ENCODE data around the gene CELF4. TPM values are rescaled to one million over a fixed set of nuclear protein-coding genes. Genes with fewer than 3 reads are reported as not detected.

The CELF4 gene
- total and polyA plus RNA-seq, 10 of the 15 experiments (the other 5 are each of a cell fraction or from before 2014, with no cell fraction given) = 0.03 to 0.32 TPM; not detected in 8

DNA sequence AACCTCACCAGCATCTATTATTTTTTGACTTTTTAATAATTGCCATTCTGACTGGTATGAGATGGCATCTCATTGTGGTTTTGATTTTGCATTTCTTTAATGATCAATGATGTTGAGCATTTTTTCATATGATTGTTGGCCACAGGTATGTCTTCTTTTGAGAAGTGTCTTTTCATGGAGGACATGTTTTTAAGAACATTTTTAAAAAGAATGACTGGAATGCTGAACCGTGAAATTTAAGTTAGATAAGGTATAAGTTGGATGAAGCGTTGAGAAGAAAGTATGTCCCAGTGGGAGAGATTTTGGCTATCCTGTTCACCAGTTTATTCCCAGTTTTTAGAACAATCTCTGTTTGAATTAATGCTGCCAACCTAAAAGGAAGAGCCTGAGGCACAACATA lies 365.9 kb downstream of the CELF4 start:
- ChIA-PET SMC1A (ENCODE audit: uncharacterized antibody, unreplicated experiment) (no interaction called here), RAD21 (ENCODE audit: unreplicated experiment) (no interaction called here), POLR2A (no interaction called here), CTCF (no interaction called here)
- in situ Hi-C loops (cut with MboI) = no loop called here
- no peaks in the 10 kb centered on the region; the same call in 2 of the 3 replicates for H3K9me3 ChIP-seq (replicated peaks; ENCODE audit: control insufficient read depth, insufficient read depth, low read length)
- H3K27me3 ChIP-seq (replicated peaks in 1 of 2; ENCODE audit: control insufficient read depth in 2 of 2, insufficient read depth in 2 of 2, low read length in 1 of 2) = no peaks in the 10 kb centered on the region
- no peaks in the 10 kb centered on the region for H3K4me1 ChIP-seq (ENCODE audit: control insufficient read depth, insufficient read depth, low read length)
- no peak overlapping the region for H3K27ac ChIP-seq (ENCODE audit: control insufficient read depth, insufficient read depth)
- intact Hi-C loops (cut with micrococcal nuclease; ENCODE audit: unreplicated experiment) = no loop called here
- no peak overlapping the region for H3K9ac ChIP-seq (ENCODE audit: control insufficient read depth, insufficient read depth, low read length)
- no peaks in the 10 kb centered on the region for H4K20me1 ChIP-seq (ENCODE audit: control insufficient read depth, insufficient read depth)
- H3K79me2 ChIP-seq (ENCODE audit: control insufficient read depth, insufficient read depth, low read length) = no peaks in the 10 kb centered on the region
- no peak for TF ChIP-seq CEBPZ (IDR thresholded peaks at IDR 0.05; ENCODE audit: low read depth, low read length)
- no peak for TF ChIP-seq MYB (IDR thresholded peaks at IDR 0.05; ENCODE audit: borderline replicate concordance, low read depth, low read length)
- no peak for TF ChIP-seq SP1 (IDR thresholded peaks at IDR 0.05; ENCODE audit: low read depth, low read length)
- TF ChIP-seq ZNF274 (IDR thresholded peaks at IDR 0.05; ENCODE audit: insufficient read depth, insufficient read length) = no peak
- TF ChIP-seq PKNOX1 (IDR thresholded peaks at IDR 0.05) = no peak
- TF ChIP-seq NFYA (IDR thresholded peaks at IDR 0.05; ENCODE audit: borderline replicate concordance, low read depth, low read length) = no peak
- no peak for TF ChIP-seq NR2F1 (conservative IDR thresholded peaks at IDR 0.05)
- no peak for TF ChIP-seq BMI1 (IDR thresholded peaks at IDR 0.05; ENCODE audit: borderline replicate concordance)
- no peak for TF ChIP-seq PAX8 (IDR thresholded peaks at IDR 0.05)
- no peak for TF ChIP-seq YBX1 (IDR thresholded peaks at IDR 0.05)
- TF ChIP-seq PML (IDR thresholded peaks at IDR 0.05; ENCODE audit: low read length) = no peak
- no peak for TF ChIP-seq MXI1 (IDR thresholded peaks at IDR 0.05; ENCODE audit: low read depth, low read length)
- TF ChIP-seq ZBED1 (IDR thresholded peaks at IDR 0.05; ENCODE audit: borderline replicate concordance) = no peak
- TF ChIP-seq EZH2 (IDR thresholded peaks at IDR 0.05; ENCODE audit: borderline replicate concordance, control insufficient read depth, low read depth, low read length) = no peak
- TF ChIP-seq, protein P1, sequence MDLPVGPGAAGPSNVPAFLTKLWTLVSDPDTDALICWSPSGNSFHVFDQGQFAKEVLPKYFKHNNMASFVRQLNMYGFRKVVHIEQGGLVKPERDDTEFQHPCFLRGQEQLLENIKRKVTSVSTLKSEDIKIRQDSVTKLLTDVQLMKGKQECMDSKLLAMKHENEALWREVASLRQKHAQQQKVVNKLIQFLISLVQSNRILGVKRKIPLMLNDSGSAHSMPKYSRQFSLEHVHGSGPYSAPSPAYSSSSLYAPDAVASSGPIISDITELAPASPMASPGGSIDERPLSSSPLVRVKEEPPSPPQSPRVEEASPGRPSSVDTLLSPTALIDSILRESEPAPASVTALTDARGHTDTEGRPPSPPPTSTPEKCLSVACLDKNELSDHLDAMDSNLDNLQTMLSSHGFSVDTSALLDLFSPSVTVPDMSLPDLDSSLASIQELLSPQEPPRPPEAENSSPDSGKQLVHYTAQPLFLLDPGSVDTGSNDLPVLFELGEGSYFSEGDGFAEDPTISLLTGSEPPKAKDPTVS (IDR thresholded peaks at IDR 0.05; ENCODE audit: low read depth, low read length) = no peak
- no peak for TF ChIP-seq RCOR1 (conservative IDR thresholded peaks at IDR 0.05; ENCODE audit: low read depth, low read length)
- TF ChIP-seq MLLT1 (IDR thresholded peaks at IDR 0.05) = no peak
- H3K4me3 ChIP-seq = no peak overlapping the region
- ATAC-seq (no peak), DNase-seq (ENCODE audit: low read depth, low spot score) (no peak), FAIRE-seq (no peak)
- WGBS (ENCODE audit: insufficient coverage, insufficient replicate concordance, low lambda C conversion rate, missing lambda C conversion rate) = 29% methylated on average over 2 of the region's 2 CpGs
- H3K4me2 ChIP-seq (ENCODE audit: control insufficient read depth, insufficient read depth) = no peak overlapping the region
- no TSS peak for BruUV-seq (replicated peaks)
- no peaks in the 10 kb centered on the region for H3K36me3 ChIP-seq (ENCODE audit: control insufficient read depth in 2 of 2, insufficient read depth in 2 of 2, low read length in 1 of 2)
- H2AFZ ChIP-seq (ENCODE audit: control insufficient read depth, low read depth, low read length) = no peak overlapping the region

Measured in GM12878 (cell line).